Measurements from ENCODE around the gene STAC3. TPM values are rescaled to one million over a fixed set of nuclear protein-coding genes. Genes with fewer than 3 reads are reported as not detected.

The STAC3 gene
- total and polyA plus RNA-seq, 10 of the 15 experiments (the other 5 are each of a cell fraction or from before 2014, with no cell fraction given), result 0.49 to 9.9 (median 3.8) TPM

DNA sequence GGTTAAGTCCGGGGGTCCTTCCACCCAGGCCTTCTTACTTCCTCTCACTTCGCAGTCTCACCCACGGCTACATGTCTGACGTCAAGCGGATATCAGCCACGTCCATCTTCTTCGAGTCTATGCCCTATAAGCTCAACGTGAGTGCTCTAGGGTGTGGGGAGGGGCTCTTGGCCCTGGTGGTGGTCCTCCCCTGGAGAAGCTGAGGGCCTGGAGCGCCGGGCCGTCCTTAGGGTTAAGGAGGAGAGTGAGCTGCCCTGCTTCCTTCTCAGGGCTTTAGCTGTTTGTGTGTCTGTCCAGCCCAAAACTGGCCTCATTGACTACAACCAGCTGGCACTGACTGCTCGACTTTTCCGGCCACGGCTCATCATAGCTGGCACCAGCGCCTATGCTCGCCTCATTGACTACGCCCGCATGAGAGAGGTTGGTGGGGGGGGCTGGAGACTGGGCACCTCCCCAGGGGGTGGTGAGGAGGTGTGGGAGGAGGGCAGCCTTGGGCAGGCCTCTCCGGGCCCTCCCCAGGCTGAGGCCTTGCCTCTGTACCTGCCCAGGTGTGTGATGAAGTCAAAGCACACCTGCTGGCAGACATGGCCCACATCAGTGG, 18.7 kb downstream of the STAC3 start (continued):
- TF ChIP-seq HDAC6 (IDR thresholded peaks at IDR 0.05; ENCODE audit: unreplicated experiment) (no peak), CBX5 (IDR thresholded peaks at IDR 0.05; ENCODE audit: low read depth) (no peak), MTA3 (IDR thresholded peaks at IDR 0.05; ENCODE audit: borderline replicate concordance, low read length) (no peak), SRF (IDR thresholded peaks at IDR 0.05; ENCODE audit: low read depth in 2 of 2, low read length in 2 of 2) (no peak)

DNA sequence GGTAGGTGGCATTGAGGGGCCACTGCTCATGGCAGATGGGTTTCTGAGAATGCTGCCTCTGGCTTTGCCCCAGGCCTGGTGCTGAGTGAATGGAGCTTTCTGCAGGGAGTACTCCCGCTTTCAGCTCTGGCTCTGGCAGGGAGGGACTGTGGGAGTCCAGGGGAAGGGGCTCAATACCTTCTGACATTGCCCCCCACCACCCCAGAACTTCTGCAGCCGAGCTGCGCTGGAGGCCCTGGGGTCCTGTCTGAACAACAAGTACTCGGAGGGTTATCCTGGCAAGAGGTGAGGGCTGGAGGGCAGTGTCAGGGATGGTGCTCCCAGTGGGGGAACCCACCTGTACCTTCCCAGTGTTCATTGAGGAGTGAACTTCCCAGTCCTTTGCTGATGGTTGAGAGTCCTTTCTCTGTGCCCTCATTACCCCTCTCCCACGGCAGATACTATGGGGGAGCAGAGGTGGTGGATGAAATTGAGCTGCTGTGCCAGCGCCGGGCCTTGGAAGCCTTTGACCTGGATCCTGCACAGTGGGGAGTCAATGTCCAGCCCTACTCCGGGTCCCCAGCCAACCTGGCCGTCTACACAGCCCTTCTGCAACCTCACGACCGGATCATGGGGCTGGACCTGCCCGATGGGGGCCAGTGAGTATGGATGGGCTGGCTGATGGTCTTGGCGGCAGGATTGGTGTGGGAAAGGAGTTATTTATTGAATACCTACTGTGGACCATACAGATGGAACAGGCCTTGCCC, 19.5 kb downstream of the STAC3 start:
- in situ Hi-C loops (cut with MboI), result no loop called here
- Histone ChIP-seq H3K4me2 (ENCODE audit: control insufficient read depth, insufficient read depth) (peak overlapping the region; percentile 99), H3K27me3 (replicated peaks in 1 of 2; ENCODE audit: control insufficient read depth in 2 of 2, insufficient read depth in 2 of 2, low read length in 1 of 2) (no peaks in the 10 kb centered on the region), H3K4me1 (ENCODE audit: control insufficient read depth, insufficient read depth, low read length) (peaks cover 25% of the 10 kb centered on the region), H3K36me3 (ENCODE audit: control insufficient read depth in 2 of 2, insufficient read depth in 2 of 2, low read length in 1 of 2) (peaks cover 23 to 28% of the 10 kb centered on the region in 2 experiments), H3K9me3 (replicated peaks; ENCODE audit: control insufficient read depth, insufficient read depth, low read length) (no peaks in the 10 kb centered on the region), H3K27ac (ENCODE audit: control insufficient read depth, insufficient read depth) (peak overlapping the region; percentile 93; the same call in 1 of the 2 replicates), H3K4me3 (peak overlapping the region; percentile 79), H3K9ac (ENCODE audit: control insufficient read depth, insufficient read depth, low read length) (peak overlapping the region; percentile 97), H3K79me2 (ENCODE audit: control insufficient read depth, insufficient read depth, low read length) (peaks cover 22% of the 10 kb centered on the region), H2AFZ (ENCODE audit: control insufficient read depth, low read depth, low read length) (no peak overlapping the region), H4K20me1 (ENCODE audit: control insufficient read depth, insufficient read depth) (no peaks in the 10 kb centered on the region)
- TF ChIP-seq POLR2A (IDR thresholded peaks at IDR 0.05; ENCODE audit: low read depth, low read length), result peak; percentile 39; the same call in 1 of the 2 replicates
- no peak for TF ChIP-seq ZNF622 (IDR thresholded peaks at IDR 0.05)
- ChIA-PET POLR2A (interaction anchor here (2.6 kb wide), 1 partner anchor 9 kb away, joined by 15 read pairs; no protein-coding TSS in a partner anchor), RAD21 (ENCODE audit: unreplicated experiment) (interaction anchor here (1.3 to 3.1 kb wide), 3 partner anchors 8 to 18 kb away, joined by 4 to 36 read pairs (median 28); a partner anchor contains a TSS), SMC1A (ENCODE audit: uncharacterized antibody, unreplicated experiment) (interaction anchor here (2.4 kb wide), 1 partner anchor 17 kb away, joined by 36 read pairs; no protein-coding TSS in a partner anchor), CTCF (interaction anchor here (1.4 to 7.8 kb wide), 3 partner anchors 9 to 227 kb away, joined by 4 to 202 read pairs (median 124); a partner anchor contains a TSS)
- ATAC-seq (no peak), DNase-seq (ENCODE audit: low read depth, low spot score) (no peak), FAIRE-seq (no peak)
- no TSS peak for BruUV-seq (replicated peaks)
- WGBS (ENCODE audit: insufficient coverage, insufficient replicate concordance, low lambda C conversion rate, missing lambda C conversion rate), result 85% methylated on average over 13 of the region's 13 CpGs
- intact Hi-C loops (cut with micrococcal nuclease; ENCODE audit: unreplicated experiment), result no loop called here

Data from GM12878 (cell line).